Prostate gland (tissue), 2 donors: ENCODE data around the gene GLTP. TPM values are rescaled to one million over a fixed set of nuclear protein-coding genes. Genes with fewer than 3 reads are reported as not detected.

Source experiments
- DNase-seq: peaks from one replicate; pipeline ENCODE4 v3.0.0-alpha.2; 2019; ENCODE audit warnings: low spot score
- H3K27ac ChIP-seq, 2 donors: fragments of 200-600 bp; sonication (generic); 2 replicates each; pipeline ENCODE4 v1.5.1; 2017 to 2019
- H3K27me3 ChIP-seq: fragments of 200-600 bp; sonication (generic); replicated peaks from 2 replicates; pipeline ENCODE4 v1.5.1; 2019; ENCODE audit not compliant: insufficient read depth
- H3K36me3 ChIP-seq, 2 donors: fragments of 200-600 bp; sonication (generic); 1 replicate in 1 of 2; 2 replicates in 1 of 2; pipeline versions ENCODE4 v1.5.1 to v1.8.1; 2017 to 2019
- H3K4me1 ChIP-seq: fragments of 200-600 bp; sonication (generic); replicated peaks from 2 replicates; pipeline ENCODE4 v1.5.1; 2019
- H3K4me3 ChIP-seq, 2 donors: fragments of 200-600 bp; sonication (generic); 2 replicates each; pipeline ENCODE4 v1.5.1; 2017 to 2019
- H3K9me3 ChIP-seq: fragments of 200-600 bp; sonication (generic); 2 replicates; pipeline ENCODE4 v1.5.1; 2017
- POLR2A ChIP-seq: fragments of 450-650 bp; IDR thresholded peaks from one replicate; pipeline ENCODE4 v1.6.1; 2016; ENCODE audit warnings: antibody characterized with exemption, mild to moderate bottlenecking
- POLR2AphosphoS5 ChIP-seq: sonication (generic); formaldehyde crosslinking; IDR thresholded peaks from one replicate; pipeline ENCODE4 v1.6.1; 2017; ENCODE audit warnings: antibody characterized with exemption
- WGBS: methylation state at CpG from one replicate; pipeline ENCODE4 v1.1.5; 2018; 5-methylcytosine and 5-hydroxymethylcytosine counted together
- intact Hi-C: fragments of 100-400 bp; cut with DNase I; formaldehyde crosslinking; loops from one replicate; pipeline ENCODE4 v1.14.2; 2022
- total RNA-seq, 2 donors: library from RNA; depleted of rRNA; stranded (reverse); fragments of >200 nt; gene quantifications; one replicate each; pipeline ENCODE4 v1.1.0, GENCODE V29; 2016
- TF ChIP-seq, protein P1 (sequence below), 4 experiments: fragments of 200-600 bp in 2 of 4; fragments of 450-650 bp in 2 of 4; sonication (generic) in 2 of 4; IDR thresholded peaks; 1 replicate in 3 of 4; 2 replicates in 1 of 4; pipeline ENCODE4 v1.5.1; 2016 to 2019; ENCODE audit warnings: antibody characterized with exemption in 4 of 4, mild to moderate bottlenecking in 2 of 4, moderate library complexity in 2 of 4

Gene GLTP
- total RNA-seq, 2 donors from 2014 or later, result 67.2 to 87.1 TPM

DNA sequence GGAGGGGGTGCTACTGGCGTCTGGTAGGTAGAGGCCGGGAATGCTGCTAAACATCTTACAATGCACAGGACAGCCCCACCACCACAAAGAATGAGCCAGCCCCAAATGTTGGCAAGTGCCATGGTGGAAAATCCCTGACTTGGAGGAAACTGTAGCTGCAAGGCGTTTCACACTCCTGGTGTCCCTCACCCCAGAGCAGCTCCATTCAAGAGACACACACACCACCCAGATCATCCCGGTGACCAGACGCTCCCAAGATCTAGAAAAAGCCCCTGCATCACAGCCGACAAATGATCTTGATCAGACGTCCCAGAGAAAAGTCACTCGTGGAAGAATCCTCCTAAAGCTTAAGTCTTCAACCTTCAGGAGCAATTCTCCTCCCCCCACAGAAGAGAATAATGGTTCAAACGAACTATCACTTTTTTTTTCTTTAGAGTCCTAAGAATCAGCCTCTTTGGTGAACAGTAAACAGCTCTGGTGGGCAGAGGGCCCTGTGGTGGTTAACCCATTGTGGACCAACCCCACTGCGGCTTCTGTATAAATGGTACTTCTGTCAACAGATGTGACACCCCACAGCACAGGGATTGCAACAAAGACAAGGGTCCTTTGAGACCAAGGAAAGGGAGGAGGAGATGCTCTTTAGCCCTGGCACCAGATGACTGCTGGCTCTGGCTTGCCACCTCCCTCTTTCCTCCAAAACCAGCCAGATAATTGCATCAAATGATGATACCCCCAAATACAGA is 2.7 kb downstream of the GLTP start:
- 44% methylated on average over 10 of the region's 10 CpGs for WGBS
- no peak for TF ChIP-seq POLR2AphosphoS5
- intact Hi-C loops, result no loop called here
- H3K36me3 ChIP-seq, result no peaks in the 10 kb centered on the region
- DNase-seq, result no peak
- no peak overlapping the region for H3K4me3 ChIP-seq
- H3K27me3 ChIP-seq, result no peaks in the 10 kb centered on the region
- H3K9me3 ChIP-seq, result no peaks in the 10 kb centered on the region
- no peak overlapping the region for H3K27ac ChIP-seq
- peaks cover 10% of the 10 kb centered on the region for H3K4me1 ChIP-seq

DNA sequence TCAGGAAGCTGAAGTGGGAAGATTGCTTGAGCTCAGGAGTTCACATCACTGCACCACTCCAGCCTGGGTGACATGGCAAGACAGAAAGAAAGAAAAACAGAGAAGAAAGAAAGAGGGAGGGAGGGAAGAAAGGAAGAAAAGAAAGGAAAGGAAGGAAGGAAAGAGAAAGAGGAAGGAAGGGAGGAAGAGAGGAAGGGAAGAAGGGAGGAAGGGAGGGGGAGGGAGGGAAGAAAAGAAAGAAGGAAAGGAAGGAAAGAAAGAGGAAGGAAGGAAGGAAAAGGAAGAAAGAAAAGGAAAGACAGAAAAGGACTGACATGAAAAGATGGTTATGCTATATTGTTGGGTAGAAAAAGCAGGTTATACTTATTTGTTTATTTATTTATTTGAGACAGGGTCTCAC is 3.9 kb downstream of the GLTP start:
- DNase-seq, result no peak
- Histone ChIP-seq H3K4me3 (no peak overlapping the region), H3K4me1 (peaks cover 10% of the 10 kb centered on the region), H3K27me3 (no peaks in the 10 kb centered on the region), H3K27ac (peak overlapping the region; percentile 29 to 62), H3K36me3 (no peaks in the 10 kb centered on the region), H3K9me3 (no peaks in the 10 kb centered on the region)
- intact Hi-C loops, result no loop called here
- TF ChIP-seq, protein P1, sequence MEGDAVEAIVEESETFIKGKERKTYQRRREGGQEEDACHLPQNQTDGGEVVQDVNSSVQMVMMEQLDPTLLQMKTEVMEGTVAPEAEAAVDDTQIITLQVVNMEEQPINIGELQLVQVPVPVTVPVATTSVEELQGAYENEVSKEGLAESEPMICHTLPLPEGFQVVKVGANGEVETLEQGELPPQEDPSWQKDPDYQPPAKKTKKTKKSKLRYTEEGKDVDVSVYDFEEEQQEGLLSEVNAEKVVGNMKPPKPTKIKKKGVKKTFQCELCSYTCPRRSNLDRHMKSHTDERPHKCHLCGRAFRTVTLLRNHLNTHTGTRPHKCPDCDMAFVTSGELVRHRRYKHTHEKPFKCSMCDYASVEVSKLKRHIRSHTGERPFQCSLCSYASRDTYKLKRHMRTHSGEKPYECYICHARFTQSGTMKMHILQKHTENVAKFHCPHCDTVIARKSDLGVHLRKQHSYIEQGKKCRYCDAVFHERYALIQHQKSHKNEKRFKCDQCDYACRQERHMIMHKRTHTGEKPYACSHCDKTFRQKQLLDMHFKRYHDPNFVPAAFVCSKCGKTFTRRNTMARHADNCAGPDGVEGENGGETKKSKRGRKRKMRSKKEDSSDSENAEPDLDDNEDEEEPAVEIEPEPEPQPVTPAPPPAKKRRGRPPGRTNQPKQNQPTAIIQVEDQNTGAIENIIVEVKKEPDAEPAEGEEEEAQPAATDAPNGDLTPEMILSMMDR (IDR thresholded peaks at IDR 0.05), result no peak
- no peak for TF ChIP-seq POLR2AphosphoS5
- TF ChIP-seq POLR2A, result no peak

DNA sequence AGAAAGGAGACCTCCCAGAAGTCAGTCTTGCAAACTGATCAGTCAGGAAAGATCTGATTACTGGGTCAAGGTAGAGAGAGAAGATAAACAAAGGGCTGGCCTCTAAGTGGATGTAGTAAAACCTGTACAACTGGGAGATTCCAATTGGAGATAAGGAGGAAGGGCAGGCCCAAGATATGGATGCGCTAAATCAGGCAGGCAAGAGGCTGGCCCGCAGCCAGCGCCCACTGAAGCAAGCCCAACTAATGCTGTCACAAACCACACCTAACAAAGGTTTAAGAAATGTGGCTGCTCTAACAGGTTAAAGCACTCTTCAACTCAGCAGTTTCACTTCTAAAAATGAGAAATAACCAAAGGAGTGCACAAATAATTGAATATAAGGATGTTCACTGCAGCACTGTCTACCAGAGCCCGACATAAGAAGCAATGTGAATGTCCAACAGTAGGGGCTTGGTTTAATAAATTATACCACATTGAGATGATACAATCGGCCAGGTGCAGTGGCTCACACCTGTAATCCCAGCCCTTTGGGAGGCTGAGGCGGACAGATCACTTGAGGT is 4.7 kb downstream of the GLTP start:
- Histone ChIP-seq H3K4me3 (no peak overlapping the region), H3K27me3 (no peaks in the 10 kb centered on the region), H3K27ac (peak overlapping the region; percentile 43 to 62), H3K4me1 (peaks cover 8% of the 10 kb centered on the region), H3K9me3 (no peaks in the 10 kb centered on the region), H3K36me3 (no peaks in the 10 kb centered on the region)
- TF ChIP-seq POLR2A (no peak), POLR2AphosphoS5 (peak; percentile 81)
- TF ChIP-seq, protein P1 (IDR thresholded peaks at IDR 0.05), result no peak
- intact Hi-C loops, result no loop called here
- DNase-seq, result peak; percentile 58
- WGBS, result 43% methylated on average over 6 of the region's 6 CpGs

DNA sequence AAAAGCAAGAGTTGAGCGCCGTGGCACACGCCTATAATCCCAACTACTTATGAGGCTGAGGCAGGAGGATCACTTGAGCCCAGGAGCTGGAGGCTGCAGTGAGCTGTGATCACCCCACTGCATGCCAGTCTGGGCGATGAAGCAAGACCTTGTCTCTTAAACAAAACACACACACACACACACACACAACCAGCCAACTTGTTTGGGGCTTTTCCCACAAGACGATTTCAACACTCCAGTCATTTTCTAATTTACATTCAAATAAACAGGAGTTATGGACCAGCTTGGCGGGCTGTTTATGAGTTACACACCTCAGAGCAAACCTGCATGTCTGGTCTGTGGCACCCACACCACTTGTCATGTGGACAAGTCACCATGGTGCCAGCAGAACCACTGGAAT is 6.7 kb downstream of the GLTP start:
- peaks cover 9% of the 10 kb centered on the region for H3K4me1 ChIP-seq
- H3K9me3 ChIP-seq, result no peaks in the 10 kb centered on the region
- peak overlapping the region in 1 of 2 donors; percentile 62 for H3K27ac ChIP-seq
- TF ChIP-seq, protein P1 (IDR thresholded peaks at IDR 0.05), result no peak
- TF ChIP-seq POLR2AphosphoS5 (peak; percentile 86), POLR2A (no peak)
- no peaks in the 10 kb centered on the region for H3K36me3 ChIP-seq
- intact Hi-C loops, result no loop called here
- no peak overlapping the region for H3K4me3 ChIP-seq
- WGBS, result 66% methylated on average over 6 of the region's 6 CpGs
- DNase-seq, result peak; percentile 85
- H3K27me3 ChIP-seq, result no peaks in the 10 kb centered on the region

DNA sequence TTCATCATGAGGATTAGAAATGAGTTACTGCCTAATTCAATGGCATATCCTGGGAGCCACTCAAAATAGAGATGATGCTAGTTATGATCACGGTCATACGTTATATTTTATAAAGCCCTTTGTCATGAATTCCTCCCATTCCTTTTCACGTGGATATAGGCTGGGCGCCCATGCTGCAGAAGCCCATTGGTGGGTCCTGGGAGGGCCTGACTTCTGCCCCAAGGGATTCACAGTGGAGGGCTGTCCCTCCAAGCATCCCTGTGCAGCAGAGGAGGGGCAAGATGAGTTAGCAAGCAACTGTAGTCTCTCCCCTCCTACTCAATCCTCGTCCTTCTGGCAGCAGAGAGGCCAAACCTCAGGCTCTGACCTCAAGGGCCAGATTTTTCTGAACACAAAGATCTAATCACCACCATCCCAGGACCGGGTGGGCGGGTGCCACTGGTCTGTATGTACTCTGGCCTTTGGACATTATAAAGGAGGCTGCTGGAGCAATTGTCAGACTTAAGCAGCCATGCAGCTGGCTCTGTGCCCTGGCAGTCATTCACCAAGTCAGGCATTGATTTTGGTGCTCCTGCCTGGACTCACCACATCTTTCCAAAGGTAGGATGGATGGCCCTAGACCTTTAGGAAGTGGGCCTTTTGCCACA is 8.6 kb downstream of the GLTP start:
- DNase-seq, result peak; percentile 30
- Histone ChIP-seq H3K9me3 (no peaks in the 10 kb centered on the region), H3K4me3 (no peak overlapping the region), H3K4me1 (peaks cover 17% of the 10 kb centered on the region), H3K36me3 (no peaks in the 10 kb centered on the region), H3K27ac (peak overlapping the region in 1 of 2 donors; percentile 50), H3K27me3 (no peaks in the 10 kb centered on the region)
- TF ChIP-seq POLR2AphosphoS5, result no peak
- no peak for TF ChIP-seq POLR2A
- TF ChIP-seq, protein P1 (IDR thresholded peaks at IDR 0.05), result no peak
- 56% methylated on average over 7 of the region's 7 CpGs for WGBS
- intact Hi-C loops, result no loop called here
